SK-N-MC (cell line): Measurements from ENCODE around the gene ZBTB20.

Experiments used
- DNase-seq: peaks from one replicate; pipeline ENCODE4 v3.0.0-alpha.2; 2011; ENCODE audit warnings: low read depth, low spot score
- H3K27ac ChIP-seq: fragments of 200-600 bp; sonication (generic); 2 replicates; pipeline ENCODE4 v1.5.1; 2016; ENCODE audit warnings: mixed run types
- H3K36me3 ChIP-seq: fragments of 200-600 bp; sonication (generic); 2 replicates; pipeline ENCODE4 v1.6.1; 2017; ENCODE audit warnings: antibody characterized with exemption, low read length, mixed read lengths; ENCODE audit not compliant: insufficient read depth
- H3K4me3 ChIP-seq: fragments of 200-600 bp; sonication (generic); 2 replicates; pipeline ENCODE4 v1.5.1; 2016
- H3K9ac ChIP-seq: fragments of 200-600 bp; sonication (generic); 2 replicates; pipeline ENCODE4 v1.8.0; 2017; ENCODE audit warnings: mixed run types, mixed read lengths; ENCODE audit not compliant: insufficient read length
- H3K9me3 ChIP-seq: fragments of 200-600 bp; sonication (generic); 2 replicates; pipeline ENCODE4 v1.6.1; 2017; ENCODE audit warnings: low read depth, mild to moderate bottlenecking, antibody characterized with exemption, low read length, moderate library complexity, mixed read lengths
- EZH2 ChIP-seq: fragments of 200-600 bp; sonication (generic); IDR thresholded peaks from one replicate; pipeline ENCODE4 v1.6.1; 2017; ENCODE audit warnings: antibody characterized with exemption
- FOXP2 ChIP-seq: optimal IDR thresholded peaks from 2 replicates; pipeline ENCODE3; 2011; ENCODE audit warnings: mild to moderate bottlenecking, moderate library complexity; ENCODE audit not compliant: insufficient read depth; ENCODE audit errors: extremely low read length, control extremely low read depth
- POLR2AphosphoS5 ChIP-seq: IDR thresholded peaks from 2 replicates; pipeline ENCODE4 v1.6.1; 2012; ENCODE audit warnings: mild to moderate bottlenecking, low read depth, low read length, borderline replicate concordance

The ZBTB20 gene

GRCh38 chr3:114770874-114771273, 376.2 kb downstream of the ZBTB20 start:
- H3K36me3 ChIP-seq = no peaks in the 10 kb centered on the region
- no peak overlapping the region for H3K27ac ChIP-seq
- H3K9me3 ChIP-seq = no peaks in the 10 kb centered on the region
- TF ChIP-seq EZH2 = no peak
- no peak for TF ChIP-seq POLR2AphosphoS5
- no peak for TF ChIP-seq FOXP2
- H3K4me3 ChIP-seq = no peak overlapping the region
- DNase-seq = no peak
- H3K9ac ChIP-seq = no peak overlapping the region

DNA sequence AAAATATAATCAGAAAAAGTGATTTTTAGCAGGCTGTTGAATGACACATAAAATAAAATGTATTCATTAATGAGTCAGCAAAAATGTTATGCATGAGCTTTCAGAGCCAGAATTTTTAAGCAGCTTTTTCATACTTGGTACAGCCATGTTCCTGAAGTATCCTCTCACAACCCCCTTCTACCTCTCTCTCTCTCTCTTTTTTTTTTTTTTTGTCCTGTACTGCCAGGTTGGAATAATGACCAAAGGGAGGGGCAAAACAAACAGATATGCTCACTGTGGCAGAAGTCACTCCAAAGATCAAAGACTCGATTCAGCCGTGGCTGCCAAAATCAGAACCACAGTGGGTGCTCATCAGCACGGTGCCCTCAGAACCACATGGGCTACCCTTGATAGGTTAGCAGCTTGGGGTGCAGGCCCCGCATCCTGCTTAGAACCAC, 383.0 kb downstream of the ZBTB20 start:
- Histone ChIP-seq H3K9me3 (no peaks in the 10 kb centered on the region), H3K36me3 (no peaks in the 10 kb centered on the region), H3K9ac (no peak overlapping the region), H3K27ac (no peak overlapping the region), H3K4me3 (no peak overlapping the region)
- no peak for DNase-seq
- no peak for TF ChIP-seq EZH2
- TF ChIP-seq FOXP2 = no peak
- no peak for TF ChIP-seq POLR2AphosphoS5

DNA sequence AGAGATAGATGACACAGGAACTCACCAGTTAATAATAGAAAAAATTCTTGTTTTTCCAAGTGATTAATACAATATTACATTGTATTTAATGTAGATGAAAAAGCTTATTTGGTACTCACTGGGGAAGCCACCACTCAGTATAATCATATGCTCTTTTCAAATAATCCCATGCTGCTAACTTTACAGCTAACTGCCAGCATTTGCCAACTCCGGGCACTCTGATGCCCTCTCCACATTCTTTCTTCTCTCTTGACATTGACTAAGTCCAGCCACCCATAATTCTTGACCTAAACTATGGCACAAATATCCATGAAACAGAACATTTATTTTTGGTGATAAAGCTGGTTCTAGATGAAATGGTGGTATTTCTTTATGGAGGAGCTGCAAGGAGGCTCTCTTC, 384.9 kb downstream of the ZBTB20 start:
- DNase-seq = no peak
- H3K9me3 ChIP-seq = no peaks in the 10 kb centered on the region
- no peak overlapping the region for H3K27ac ChIP-seq
- no peaks in the 10 kb centered on the region for H3K36me3 ChIP-seq
- no peak overlapping the region for H3K9ac ChIP-seq
- no peak overlapping the region for H3K4me3 ChIP-seq
- TF ChIP-seq FOXP2 = no peak
- TF ChIP-seq POLR2AphosphoS5 = no peak
- TF ChIP-seq EZH2 = no peak

- Histone ChIP-seq H3K4me3 (no peak overlapping the region), H3K9ac (no peak overlapping the region)
These were observed 386.4 kb downstream of the ZBTB20 start for GRCh38 chr3:114760679-114761078.

GRCh38 chr3:114758831-114759699, 388.0 kb downstream of the ZBTB20 start:
- Histone ChIP-seq H3K9me3 (no peaks in the 10 kb centered on the region), H3K36me3 (no peaks in the 10 kb centered on the region), H3K27ac (no peak overlapping the region), H3K9ac (peak overlapping the region; percentile 5), H3K4me3 (peak overlapping the region; percentile 36)
- TF ChIP-seq POLR2AphosphoS5 (no peak), FOXP2 (no peak), EZH2 (no peak)
- no peak for DNase-seq

More at GRCh38 chr3:114760679-114761078, 386.4 kb downstream of the ZBTB20 start:
- Histone ChIP-seq H3K9me3 (no peaks in the 10 kb centered on the region), H3K36me3 (no peaks in the 10 kb centered on the region), H3K27ac (no peak overlapping the region)
- no peak for TF ChIP-seq POLR2AphosphoS5
- no peak for DNase-seq

- no peak for TF ChIP-seq EZH2
- TF ChIP-seq POLR2AphosphoS5 = no peak
- no peak for TF ChIP-seq FOXP2
- Histone ChIP-seq H3K9me3 (no peaks in the 10 kb centered on the region), H3K4me3 (no peak overlapping the region), H3K27ac (no peak overlapping the region), H3K9ac (no peak overlapping the region), H3K36me3 (no peaks in the 10 kb centered on the region)
- DNase-seq = no peak
These were observed 390.4 kb downstream of the ZBTB20 start for GRCh38 chr3:114756506-114757279.

- Histone ChIP-seq H3K36me3 (no peaks in the 10 kb centered on the region), H3K27ac (no peak overlapping the region), H3K9me3 (no peaks in the 10 kb centered on the region), H3K4me3 (no peak overlapping the region), H3K9ac (no peak overlapping the region)
- no peak for TF ChIP-seq POLR2AphosphoS5
- no peak for TF ChIP-seq EZH2
- no peak for TF ChIP-seq FOXP2
- no peak for DNase-seq
These were observed 400.6 kb downstream of the ZBTB20 start for GRCh38 chr3:114746502-114746901.
